HEK293T (cell line): ENCODE results near the gene NRG2.

Source experiments
- CTCF ChIA-PET: fragments of 350-600 bp; formaldehyde crosslinking; extraction: SDS; loops from one replicate; lab custom pipeline; 2021; ENCODE audit warnings: antibody characterized with exemption, inconsistent platforms; lab: Yijun Ruan, JAX
- POLR2A ChIA-PET: fragments of 350-600 bp; formaldehyde crosslinking; extraction: SDS; loops from one replicate; lab custom pipeline; 2020; ENCODE audit warnings: antibody characterized with exemption, inconsistent platforms; lab: Yijun Ruan, JAX
- DNase-seq: peaks from one replicate; pipeline ENCODE4 v3.0.0; 2012; ENCODE audit warnings: mixed read lengths; ENCODE audit errors: extremely low spot score
- ARNT ChIP-seq: fragments of 450-650 bp; IDR thresholded peaks from 2 replicates; pipeline ENCODE4 v1.6.1; 2017; ENCODE audit warnings: mild to moderate bottlenecking
- BHLHE40 ChIP-seq: fragments of 450-650 bp; IDR thresholded peaks from 2 replicates; pipeline ENCODE4 v1.6.1; 2016; ENCODE audit warnings: mild to moderate bottlenecking, moderate library complexity, borderline replicate concordance
- CTBP1 ChIP-seq: fragments of 450-650 bp; IDR thresholded peaks from 2 replicates; pipeline ENCODE4 v1.6.1; 2016; ENCODE audit warnings: borderline replicate concordance
- ELF4 ChIP-seq: fragments of 450-650 bp; IDR thresholded peaks from 2 replicates; pipeline ENCODE4 v1.6.1; 2017; ENCODE audit warnings: antibody characterized with exemption
- FOXA1 ChIP-seq: fragments of 450-650 bp; IDR thresholded peaks from 2 replicates; pipeline ENCODE4 v1.6.1; 2016; ENCODE audit warnings: mild to moderate bottlenecking
- FOXK2 ChIP-seq: fragments of 450-650 bp; IDR thresholded peaks from 2 replicates; pipeline ENCODE4 v1.6.1; 2016; ENCODE audit warnings: mild to moderate bottlenecking
- FOXM1 ChIP-seq: fragments of 450-650 bp; IDR thresholded peaks from 2 replicates; pipeline ENCODE4 v1.6.1; 2017; ENCODE audit warnings: mild to moderate bottlenecking, borderline replicate concordance
- HDGF ChIP-seq: fragments of 450-650 bp; IDR thresholded peaks from 2 replicates; pipeline ENCODE4 v1.6.1; 2017; ENCODE audit warnings: antibody characterized with exemption, borderline replicate concordance
- L3MBTL2 ChIP-seq: fragments of 450-650 bp; conservative IDR thresholded peaks from 2 replicates; pipeline ENCODE4 v1.6.1; 2016; ENCODE audit warnings: mild to moderate bottlenecking
- LEF1 ChIP-seq: fragments of 450-650 bp; IDR thresholded peaks from 2 replicates; pipeline ENCODE4 v1.6.1; 2017; ENCODE audit warnings: mild to moderate bottlenecking, borderline replicate concordance
- NFRKB ChIP-seq: fragments of 450-650 bp; IDR thresholded peaks from 2 replicates; pipeline ENCODE4 v1.6.1; 2016; ENCODE audit warnings: mild to moderate bottlenecking, moderate library complexity
- SP1 ChIP-seq: fragments of 450-650 bp; IDR thresholded peaks from 2 replicates; pipeline ENCODE4 v1.6.1; 2017
- SUZ12 ChIP-seq: fragments of 450-650 bp; IDR thresholded peaks from 2 replicates; pipeline ENCODE4 v1.6.1; 2016; ENCODE audit warnings: mild to moderate bottlenecking
- TARDBP ChIP-seq: fragments of 450-650 bp; IDR thresholded peaks from 2 replicates; pipeline ENCODE4 v1.6.1; 2016
- ZNF384 ChIP-seq: fragments of 450-650 bp; IDR thresholded peaks from 2 replicates; pipeline ENCODE4 v1.6.1; 2016
- TF ChIP-seq, protein P1 (sequence below): fragments of 450-650 bp; IDR thresholded peaks from 2 replicates; pipeline ENCODE4 v1.6.1; 2016

Gene NRG2

DNA sequence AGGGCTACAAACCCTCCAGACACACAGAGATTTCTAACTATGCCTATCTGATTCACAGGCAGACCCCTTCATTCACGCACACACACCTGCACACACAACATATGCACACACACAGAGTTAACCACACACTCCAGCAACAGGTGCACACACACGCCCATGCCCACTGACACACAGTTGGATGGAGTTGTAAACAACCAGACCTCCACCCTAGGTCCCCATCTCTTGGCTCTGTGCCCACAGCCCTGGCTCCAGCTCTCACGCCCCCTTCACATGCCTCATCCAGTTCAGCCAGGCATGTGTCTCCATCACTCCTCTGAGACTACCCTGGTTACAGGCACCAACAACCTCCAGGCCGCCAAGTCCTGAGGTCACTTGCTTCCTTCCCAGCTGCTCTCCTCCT lies 186.4 kb downstream of the NRG2 start:
- POLR2A ChIA-PET, result no interaction called here

DNA sequence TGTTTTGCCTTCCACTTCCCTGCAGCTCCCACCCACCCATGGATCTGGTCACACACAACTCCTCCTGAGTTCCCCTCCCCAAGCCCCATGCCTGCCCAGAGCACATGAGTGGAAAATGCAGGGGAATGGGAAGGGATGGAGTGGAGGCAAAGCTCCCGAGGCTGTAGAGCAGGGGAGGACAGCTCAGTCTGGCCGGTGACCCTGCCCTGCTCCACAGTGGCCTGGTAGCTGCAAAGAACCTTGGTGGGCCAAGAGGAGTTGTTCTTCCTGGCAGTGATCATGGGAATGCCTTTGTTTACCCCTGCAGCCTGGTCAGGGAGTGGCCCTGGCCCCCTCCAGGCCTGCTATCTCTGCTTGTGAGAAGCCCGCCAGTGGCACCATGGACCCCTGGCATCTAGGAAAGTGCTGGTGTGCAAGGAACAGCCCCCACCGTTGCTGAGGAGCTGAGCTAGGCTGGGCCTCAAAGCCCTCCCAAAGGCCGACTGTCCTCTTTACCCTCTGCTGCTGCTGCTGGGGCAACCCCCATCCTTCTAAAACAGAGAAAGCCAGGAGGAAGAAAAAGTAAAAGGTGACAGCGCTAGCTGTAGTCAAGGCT lies 187.1 kb downstream of the NRG2 start:
- CTCF ChIA-PET, result interaction anchor here (1.0 to 2.1 kb wide), 2 partner anchors 68 to 113 kb away, joined by 3 to 7 read pairs; no protein-coding TSS in a partner anchor
- no peak for TF ChIP-seq FOXM1
- no peak for TF ChIP-seq ARNT
- TF ChIP-seq ELF4, result no peak
- TF ChIP-seq LEF1, result no peak
- DNase-seq, result no peak
- POLR2A ChIA-PET, result no interaction called here

More for the DNA sequence above, 186.4 kb downstream of the NRG2 start:
- DNase-seq, result no peak
- TF ChIP-seq FOXA1 (no peak), SP1 (no peak), NFRKB (no peak), ZNF384 (no peak), ARNT (no peak), TARDBP (no peak), BHLHE40 (no peak), FOXK2 (no peak)
- TF ChIP-seq, protein P1, sequence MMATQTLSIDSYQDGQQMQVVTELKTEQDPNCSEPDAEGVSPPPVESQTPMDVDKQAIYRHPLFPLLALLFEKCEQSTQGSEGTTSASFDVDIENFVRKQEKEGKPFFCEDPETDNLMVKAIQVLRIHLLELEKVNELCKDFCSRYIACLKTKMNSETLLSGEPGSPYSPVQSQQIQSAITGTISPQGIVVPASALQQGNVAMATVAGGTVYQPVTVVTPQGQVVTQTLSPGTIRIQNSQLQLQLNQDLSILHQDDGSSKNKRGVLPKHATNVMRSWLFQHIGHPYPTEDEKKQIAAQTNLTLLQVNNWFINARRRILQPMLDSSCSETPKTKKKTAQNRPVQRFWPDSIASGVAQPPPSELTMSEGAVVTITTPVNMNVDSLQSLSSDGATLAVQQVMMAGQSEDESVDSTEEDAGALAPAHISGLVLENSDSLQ, result no peak
- CTCF ChIA-PET, result interaction anchor here (2.1 kb wide), 1 partner anchor 112 kb away, joined by 7 read pairs; no protein-coding TSS in a partner anchor

DNA sequence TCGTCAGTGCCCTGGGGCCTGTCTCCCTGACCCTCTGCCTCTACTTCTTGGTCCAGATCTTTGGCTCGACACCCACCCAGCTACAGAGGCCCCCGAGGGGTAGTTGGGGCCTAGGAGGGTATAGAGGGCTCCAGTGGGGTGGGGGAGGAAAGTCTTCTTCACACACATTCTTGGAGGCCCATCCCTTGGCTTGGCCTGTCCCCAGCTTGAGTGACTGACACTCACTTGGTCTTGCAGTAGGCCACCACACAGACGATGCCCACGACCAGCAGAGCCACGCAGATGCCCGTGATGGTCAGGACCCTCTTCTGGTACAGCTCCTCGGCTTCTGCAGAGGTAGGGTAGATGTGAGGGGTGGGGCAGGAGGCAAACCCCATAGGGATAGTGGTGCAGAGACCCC lies 187.6 kb downstream of the NRG2 start:
- DNase-seq, result no peak
- TF ChIP-seq NFRKB, result no peak
- TF ChIP-seq, protein P1, result no peak
- no peak for TF ChIP-seq CTBP1
- no peak for TF ChIP-seq FOXA1
- no peak for TF ChIP-seq LEF1
- TF ChIP-seq SP1, result no peak
- TF ChIP-seq FOXM1, result no peak
- TF ChIP-seq BHLHE40, result no peak
- no peak for TF ChIP-seq TARDBP
- TF ChIP-seq ARNT, result no peak
- TF ChIP-seq FOXK2, result no peak
- ChIA-PET CTCF (interaction anchor here (1.0 to 2.1 kb wide), 2 partner anchors 67 to 113 kb away, joined by 3 to 7 read pairs; no protein-coding TSS in a partner anchor), POLR2A (no interaction called here)

DNA sequence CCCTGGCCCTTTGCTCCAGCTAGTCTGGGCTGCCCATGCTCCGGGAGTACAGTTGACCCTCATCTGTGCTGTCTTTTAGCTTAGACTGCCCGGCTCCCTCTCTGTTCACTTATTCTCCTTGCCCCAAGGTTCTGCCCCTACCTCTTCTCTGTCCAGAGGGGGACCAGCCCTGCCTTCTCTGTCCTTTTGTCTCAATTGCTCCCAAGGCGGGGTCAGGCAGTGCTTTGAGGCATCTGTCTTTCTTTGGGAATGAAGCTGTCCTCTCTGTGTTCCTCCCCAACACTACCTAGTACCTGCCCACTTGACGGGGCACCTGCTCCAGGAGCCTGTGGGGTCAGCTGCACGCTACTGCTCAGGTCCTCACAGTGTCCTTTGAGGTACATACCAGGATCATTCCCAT lies 188.1 kb downstream of the NRG2 start:
- POLR2A ChIA-PET, result no interaction called here
- TF ChIP-seq FOXK2 (no peak), FOXM1 (no peak), BHLHE40 (no peak), HDGF (no peak), ARNT (no peak), FOXA1 (no peak), L3MBTL2 (no peak), SUZ12 (no peak), CTBP1 (no peak), NFRKB (no peak), TARDBP (no peak), LEF1 (no peak), SP1 (no peak), ELF4 (no peak), ZNF384 (no peak)
- TF ChIP-seq, protein P1, result no peak
- DNase-seq, result no peak
- CTCF ChIA-PET, result interaction anchor here (1.0 to 2.1 kb wide), 2 partner anchors 67 to 114 kb away, joined by 3 to 7 read pairs; no protein-coding TSS in a partner anchor

DNA sequence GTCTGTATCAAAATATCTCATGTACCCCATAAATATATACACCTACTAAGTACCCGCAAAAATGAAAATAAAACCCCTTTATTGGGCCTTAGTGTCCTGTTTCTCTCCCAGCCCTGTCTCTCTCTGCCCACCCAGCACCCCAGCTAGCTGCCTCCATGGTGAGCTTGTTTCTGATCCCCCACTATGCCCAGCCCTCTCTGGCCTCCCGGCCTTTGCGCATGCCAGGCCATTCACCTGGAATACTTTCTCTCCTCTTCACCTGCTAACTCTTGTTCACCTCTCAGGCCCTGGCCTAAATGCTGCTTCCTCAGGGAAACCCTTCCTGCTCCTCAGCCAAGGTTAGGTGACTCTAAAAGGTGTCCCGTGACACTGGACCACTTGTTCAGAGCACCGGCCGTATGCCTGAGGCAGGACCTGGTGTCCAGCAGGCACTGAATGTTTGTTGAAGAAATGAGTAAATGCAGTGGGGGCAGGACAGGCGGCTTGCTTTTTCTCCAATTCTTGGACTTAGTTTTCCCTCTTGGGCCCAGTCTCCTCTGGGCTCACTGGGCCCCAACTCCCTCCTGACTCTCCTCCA lies 189.0 kb downstream of the NRG2 start:
- POLR2A ChIA-PET, result no interaction called here
- CTCF ChIA-PET, result no interaction called here
- no peak for DNase-seq
- TF ChIP-seq ZNF384 (no peak), CTBP1 (no peak), BHLHE40 (no peak), HDGF (no peak)
- TF ChIP-seq, protein P1, result no peak

DNA sequence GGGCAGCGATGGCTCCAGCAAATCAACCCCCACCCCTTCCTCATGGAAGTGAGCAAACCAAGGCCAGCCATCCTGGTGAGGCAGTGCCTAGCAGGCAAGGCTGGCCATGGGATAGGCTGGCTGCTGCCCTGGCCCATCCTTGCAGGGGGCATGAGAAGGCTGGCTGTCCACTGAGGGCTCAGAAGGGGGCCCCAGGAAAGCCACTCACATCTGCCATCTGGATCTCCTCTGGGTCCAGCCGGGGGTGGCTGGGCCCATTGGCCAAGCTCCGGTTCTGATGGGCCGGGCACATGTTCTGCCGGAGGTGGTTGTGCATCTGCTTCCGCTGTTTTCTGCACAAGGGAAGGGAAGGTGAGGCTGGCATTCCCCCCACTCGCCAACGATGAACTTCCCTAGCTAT lies 190.4 kb downstream of the NRG2 start:
- no peak for TF ChIP-seq HDGF
- no peak for TF ChIP-seq SP1
- no peak for TF ChIP-seq SUZ12
- TF ChIP-seq ELF4, result no peak
- TF ChIP-seq, protein P1, result no peak
- no peak for TF ChIP-seq FOXK2
- TF ChIP-seq CTBP1, result no peak
- TF ChIP-seq FOXA1, result no peak
- no peak for TF ChIP-seq L3MBTL2
- TF ChIP-seq FOXM1, result no peak
- DNase-seq, result no peak
- ChIA-PET CTCF (interaction anchor here (0.9 to 2.1 kb wide), 2 partner anchors 9 to 65 kb away, joined by 3 to 6 read pairs; no protein-coding TSS in a partner anchor), POLR2A (no interaction called here)
